SK-N-SH (cell line): ENCODE results near the gene PNPLA8. TPM values are rescaled to one million over a fixed set of nuclear protein-coding genes. Genes with fewer than 3 reads are reported as not detected.
"Not testable (repeated sequence)": the region's sequence is repeated elsewhere in the genome, so short reads cannot be mapped to it uniquely, and the experiment has no call there.

Experiments
- CTCF ChIA-PET: fragments of 300-600, 350-600 bp; formaldehyde crosslinking; extraction: SDS; loops from one replicate; lab custom pipeline; 2021; lab: Yijun Ruan, JAX
- POLR2A ChIA-PET: fragments of 350-600 bp; sonication (Branson Sonifier 250); formaldehyde crosslinking; extraction: SDS; loops from one replicate; lab custom pipeline; 2020; ENCODE audit warnings: antibody characterized with exemption, inconsistent platforms; lab: Yijun Ruan, JAX
- DNase-seq: peaks from one replicate; pipeline ENCODE4 v3.0.0; 2012
- H2AFZ ChIP-seq: fragments of 200-600 bp; sonication (generic); 2 replicates; pipeline ENCODE4 v1.8.1; 2016; ENCODE audit warnings: antibody characterized with exemption, mild to moderate bottlenecking, low read depth
- H3F3A ChIP-seq: fragments of 200-600 bp; sonication (generic); replicated peaks from 2 replicates; pipeline ENCODE3; 2016; ENCODE audit warnings: antibody characterized with exemption, mild to moderate bottlenecking; ENCODE audit not compliant: insufficient read depth
- H3K27ac ChIP-seq, 2 experiments: fragments of 200-500 bp in 1 of 2; fragments of 200-600 bp in 1 of 2; sonication (Bioruptor generic) in 1 of 2; sonication (generic), shearing (Covaris generic) in 1 of 2; 2 replicates each; pipeline versions ENCODE4 v1.5.1 to v1.6.1; 2014 to 2016; ENCODE audit warnings: low read depth in 2 of 2, inconsistent platforms in 1 of 2, low read length in 1 of 2, mild to moderate bottlenecking in 1 of 2, mixed read lengths in 1 of 2
- H3K27me3 ChIP-seq: fragments of 200-600 bp; sonication (generic), shearing (Covaris generic); 2 replicates; pipeline ENCODE4 v1.6.1; 2016; ENCODE audit warnings: mixed run types; ENCODE audit not compliant: insufficient read depth
- H3K36me3 ChIP-seq, 2 experiments: fragments of 200-500 bp in 1 of 2; fragments of 200-600 bp in 1 of 2; sonication (Bioruptor generic) in 1 of 2; sonication (generic) in 1 of 2; replicated peaks in 1 of 2; 2 replicates each; pipeline versions ENCODE3 to v1.5.1; 2014 to 2016; ENCODE audit warnings: low read length in 1 of 2, mild to moderate bottlenecking in 1 of 2; ENCODE audit not compliant: insufficient read depth in 2 of 2, control insufficient read depth in 1 of 2
- H3K4me1 ChIP-seq, 2 experiments: fragments of 200-500 bp in 1 of 2; fragments of 200-600 bp in 1 of 2; sonication (Bioruptor generic) in 1 of 2; sonication (generic), shearing (Covaris generic) in 1 of 2; 2 replicates each; pipeline versions ENCODE4 v1.5.1 to v1.6.1; 2014 to 2016; ENCODE audit warnings: low read depth in 1 of 2, low read length in 1 of 2, mixed run types in 1 of 2; ENCODE audit not compliant: insufficient read depth in 2 of 2, control insufficient read depth in 1 of 2
- H3K4me2 ChIP-seq: fragments of 200-600 bp; sonication (generic), shearing (Covaris generic); 2 replicates; pipeline ENCODE4 v1.6.1; 2017; ENCODE audit warnings: mixed run types
- H3K4me3 ChIP-seq, 2 experiments: fragments of 200-500 bp in 1 of 2; fragments of 200-600 bp in 1 of 2; sonication (Bioruptor generic) in 1 of 2; sonication (generic), shearing (Covaris generic) in 1 of 2; 2 replicates each; pipeline versions ENCODE4 v1.5.1 to v1.8.1; 2014 to 2016; ENCODE audit warnings: low read depth in 2 of 2, inconsistent platforms in 1 of 2, low read length in 1 of 2, mild to moderate bottlenecking in 1 of 2, mixed read lengths in 1 of 2, moderate library complexity in 1 of 2
- H3K79me2 ChIP-seq: fragments of 200-600 bp; sonication (generic); 2 replicates; pipeline ENCODE4 v1.8.1; 2017; ENCODE audit warnings: mild to moderate bottlenecking; ENCODE audit not compliant: insufficient read depth
- H3K9ac ChIP-seq: fragments of 200-600 bp; sonication (generic); 2 replicates; pipeline ENCODE4 v1.6.1; 2017; ENCODE audit warnings: mixed run types
- H3K9me2 ChIP-seq: fragments of 200-600 bp; sonication (generic); 2 replicates; pipeline ENCODE4 v1.6.1; 2017; ENCODE audit warnings: mixed run types
- H3K9me3 ChIP-seq: fragments of 200-600 bp; sonication (generic); 2 replicates; pipeline ENCODE4 v1.6.1; 2017; ENCODE audit warnings: mixed run types, mild to moderate bottlenecking, moderate library complexity
- H4K20me1 ChIP-seq: fragments of 200-600 bp; sonication (generic); 2 replicates; pipeline ENCODE4 v1.6.1; 2017; ENCODE audit warnings: mild to moderate bottlenecking, mixed run types; ENCODE audit not compliant: insufficient read depth
- CHD2 ChIP-seq: fragments of 150-350 bp; IDR thresholded peaks from 2 replicates; pipeline ENCODE4 v1.6.1; 2018; ENCODE audit warnings: low read length; ENCODE audit not compliant: partially characterized antibody
- ELF1 ChIP-seq: IDR thresholded peaks from 2 replicates; pipeline ENCODE4 v1.4.0; 2012
- EZH2phosphoT487 ChIP-seq: fragments of 200-600 bp; sonication (generic); IDR thresholded peaks from 2 replicates; pipeline ENCODE4 v1.6.1; 2017; ENCODE audit warnings: low read depth, mixed run types, mild to moderate bottlenecking, antibody characterized with exemption, moderate library complexity, borderline replicate concordance
- FOSL2 ChIP-seq: IDR thresholded peaks from 2 replicates; pipeline ENCODE4 v1.4.0; 2012; ENCODE audit warnings: low read depth, mild to moderate bottlenecking, moderate library complexity, borderline replicate concordance
- FOXM1 ChIP-seq: IDR thresholded peaks from 2 replicates; pipeline ENCODE4 v1.4.0; 2012; ENCODE audit warnings: low read depth, mild to moderate bottlenecking
- GABPA ChIP-seq: IDR thresholded peaks from 2 replicates; pipeline ENCODE4 v1.4.0; 2012; ENCODE audit warnings: low read depth, mild to moderate bottlenecking
- JUND ChIP-seq: IDR thresholded peaks from 2 replicates; pipeline ENCODE4 v1.4.0; 2012
- MXI1 ChIP-seq: IDR thresholded peaks from 2 replicates; pipeline ENCODE4 v1.6.1; 2012; ENCODE audit warnings: mild to moderate bottlenecking, low read depth, low read length, improper control_type of control experiment
- NFIC ChIP-seq: IDR thresholded peaks from 2 replicates; pipeline ENCODE4 v1.4.0; 2012; ENCODE audit warnings: borderline replicate concordance
- NRF1 ChIP-seq: IDR thresholded peaks from 2 replicates; pipeline ENCODE4 v1.6.1; 2012; ENCODE audit warnings: low read depth, mild to moderate bottlenecking, low read length
- POLR2AphosphoS5 ChIP-seq: IDR thresholded peaks from 2 replicates; pipeline ENCODE4 v1.6.1; 2012; ENCODE audit warnings: low read depth, low read length
- RAD21 ChIP-seq: IDR thresholded peaks from 2 replicates; pipeline ENCODE4 v1.6.1; 2012; ENCODE audit warnings: mild to moderate bottlenecking, low read length
- RCOR1 ChIP-seq: fragments of 150-350 bp; IDR thresholded peaks from 2 replicates; pipeline ENCODE4 v1.6.1; 2017; ENCODE audit warnings: antibody characterized with exemption, low read length
- RFX5 ChIP-seq: IDR thresholded peaks from 2 replicates; pipeline ENCODE4 v1.6.1; 2012; ENCODE audit warnings: mild to moderate bottlenecking, improper control_type of control experiment, low read length
- SIN3A ChIP-seq: IDR thresholded peaks from 2 replicates; pipeline ENCODE4 v1.6.1; 2012; ENCODE audit warnings: low read depth, mild to moderate bottlenecking, low read length, moderate library complexity, borderline replicate concordance
- SMC3 ChIP-seq: IDR thresholded peaks from 2 replicates; pipeline ENCODE4 v1.6.1; 2012; ENCODE audit warnings: low read depth, low read length, improper control_type of control experiment
- TAF1 ChIP-seq: IDR thresholded peaks from 2 replicates; pipeline ENCODE4 v1.6.1; 2012; ENCODE audit warnings: low read depth, mild to moderate bottlenecking, low read length, moderate library complexity, borderline replicate concordance
- TCF12 ChIP-seq: IDR thresholded peaks from 2 replicates; pipeline ENCODE4 v1.4.0; 2012
- TEAD4 ChIP-seq: IDR thresholded peaks from 2 replicates; pipeline ENCODE4 v1.4.0; 2012; ENCODE audit warnings: mild to moderate bottlenecking, borderline replicate concordance; ENCODE audit not compliant: insufficient read depth
- YY1 ChIP-seq: IDR thresholded peaks from 2 replicates; pipeline ENCODE4 v1.4.0; 2012; ENCODE audit warnings: low read depth, mild to moderate bottlenecking
- WGBS: methylation state at CpG from one replicate; pipeline ENCODE4 v1.1.6; 2017; ENCODE audit warnings: low lambda C conversion rate; 5-methylcytosine and 5-hydroxymethylcytosine counted together
- polyA plus RNA-seq, 3 experiments: library from polyadenylated mRNA; depleted of rRNA; stranded (reverse); fragments of >200 nt; gene quantifications; 2 replicates each; pipeline ENCODE4 v1.2.3, GENCODE V29; 2012
- TF ChIP-seq, protein P1 (sequence below): fragments of 150-350 bp; IDR thresholded peaks from 2 replicates; pipeline ENCODE4 v1.6.1; 2017; ENCODE audit warnings: antibody characterized with exemption, low read length, low read depth, borderline replicate concordance
- TF ChIP-seq, protein P2 (sequence below): IDR thresholded peaks from 2 replicates; pipeline ENCODE4 v1.4.0; 2012; ENCODE audit warnings: low read depth, borderline replicate concordance

Gene PNPLA8
- polyA plus RNA-seq, 1 of the 3 experiments (the other 2 are of a cell fraction), result 7.2 TPM

DNA sequence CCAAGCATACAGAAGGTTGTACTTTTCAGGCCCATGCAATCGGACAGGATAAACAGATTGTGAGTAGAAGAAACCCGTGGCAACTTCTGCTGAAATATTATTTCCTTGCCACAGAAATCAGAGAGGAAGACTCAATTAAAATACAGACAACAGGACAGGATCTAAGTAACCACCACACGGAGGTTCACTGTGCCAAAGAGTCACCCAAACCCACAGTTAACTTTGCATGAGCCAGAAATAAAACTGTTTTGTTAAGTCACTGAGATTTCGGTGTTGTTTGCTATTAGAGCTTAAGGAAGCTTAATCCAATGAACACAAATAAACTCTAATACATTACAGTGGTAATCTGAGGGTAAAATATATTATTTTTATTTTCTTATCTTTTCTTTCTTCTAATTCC, 14.0 kb downstream of the PNPLA8 start:
- H4K20me1 ChIP-seq, result no peaks in the 10 kb centered on the region
- no peaks in the 10 kb centered on the region for H3K27me3 ChIP-seq
- no peak overlapping the region for H3K4me3 ChIP-seq
- no peaks in the 10 kb centered on the region for H3K9me3 ChIP-seq
- H3F3A ChIP-seq, result peaks cover 17% of the 10 kb centered on the region
- TF ChIP-seq TEAD4 (no peak), EZH2phosphoT487 (no peak), MXI1 (no peak), GABPA (no peak), RFX5 (no peak), TCF12 (no peak)
- H3K4me1 ChIP-seq, result no peaks in the 10 kb centered on the region
- H3K9ac ChIP-seq, result no peak overlapping the region
- ChIA-PET CTCF (interaction anchor here (1.6 to 3.0 kb wide), 2 partner anchors 13 to 14 kb away, joined by 5 to 29 read pairs; no protein-coding TSS in a partner anchor), POLR2A (no interaction called here)
- H3K36me3 ChIP-seq, result peaks cover 48 to 54% of the 10 kb centered on the region in 2 experiments
- no peak overlapping the region for H2AFZ ChIP-seq
- H3K79me2 ChIP-seq, result peaks cover 13% of the 10 kb centered on the region
- H3K27ac ChIP-seq, result no peak overlapping the region
- WGBS, result 79% methylated on average over 4 of the region's 4 CpGs
- H3K4me2 ChIP-seq, result no peak overlapping the region
- no peaks in the 10 kb centered on the region for H3K9me2 ChIP-seq
- no peak for DNase-seq

DNA sequence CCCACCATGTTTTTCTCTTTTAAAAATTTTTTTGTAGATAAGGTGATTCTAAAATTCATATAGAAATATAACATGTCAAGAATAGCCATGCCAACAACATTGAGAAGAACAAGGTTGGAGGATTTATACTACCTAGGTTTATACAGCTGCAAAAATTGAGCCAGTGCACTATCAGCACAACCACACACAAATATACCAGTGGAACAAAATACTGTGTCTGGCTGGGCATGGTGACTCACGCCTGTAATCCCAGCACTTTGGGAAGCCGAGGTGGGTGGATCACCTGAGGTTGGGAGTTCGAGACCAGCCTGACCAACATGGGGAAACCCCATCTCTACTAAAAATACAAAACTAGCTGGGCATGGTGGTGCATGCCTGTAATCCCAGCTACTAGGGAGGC, 21.4 kb downstream of the PNPLA8 start:
- H3K4me3 ChIP-seq, H3K9me2 ChIP-seq, DNase-seq, H3K27ac ChIP-seq, POLR2A ChIA-PET, H4K20me1 ChIP-seq, H3K9ac ChIP-seq, H3K27me3 ChIP-seq, H3K9me3 ChIP-seq, H3F3A ChIP-seq, H3K4me2 ChIP-seq, H2AFZ ChIP-seq, H3K4me1 ChIP-seq: not testable (repeated sequence)
- CTCF ChIA-PET, result interaction anchor here (1.4 to 2.1 kb wide), 3 partner anchors 20 to 322 kb away, joined by 5 to 6 read pairs (median 5); no protein-coding TSS in a partner anchor
- Histone ChIP-seq H3K36me3 (peaks cover 16 to 27% of the 10 kb centered on the region in 2 experiments), H3K79me2 (peaks cover 27% of the 10 kb centered on the region; the same call in 1 of the 2 replicates)
- 100% methylated on average over 3 of the region's 3 CpGs for WGBS

DNA sequence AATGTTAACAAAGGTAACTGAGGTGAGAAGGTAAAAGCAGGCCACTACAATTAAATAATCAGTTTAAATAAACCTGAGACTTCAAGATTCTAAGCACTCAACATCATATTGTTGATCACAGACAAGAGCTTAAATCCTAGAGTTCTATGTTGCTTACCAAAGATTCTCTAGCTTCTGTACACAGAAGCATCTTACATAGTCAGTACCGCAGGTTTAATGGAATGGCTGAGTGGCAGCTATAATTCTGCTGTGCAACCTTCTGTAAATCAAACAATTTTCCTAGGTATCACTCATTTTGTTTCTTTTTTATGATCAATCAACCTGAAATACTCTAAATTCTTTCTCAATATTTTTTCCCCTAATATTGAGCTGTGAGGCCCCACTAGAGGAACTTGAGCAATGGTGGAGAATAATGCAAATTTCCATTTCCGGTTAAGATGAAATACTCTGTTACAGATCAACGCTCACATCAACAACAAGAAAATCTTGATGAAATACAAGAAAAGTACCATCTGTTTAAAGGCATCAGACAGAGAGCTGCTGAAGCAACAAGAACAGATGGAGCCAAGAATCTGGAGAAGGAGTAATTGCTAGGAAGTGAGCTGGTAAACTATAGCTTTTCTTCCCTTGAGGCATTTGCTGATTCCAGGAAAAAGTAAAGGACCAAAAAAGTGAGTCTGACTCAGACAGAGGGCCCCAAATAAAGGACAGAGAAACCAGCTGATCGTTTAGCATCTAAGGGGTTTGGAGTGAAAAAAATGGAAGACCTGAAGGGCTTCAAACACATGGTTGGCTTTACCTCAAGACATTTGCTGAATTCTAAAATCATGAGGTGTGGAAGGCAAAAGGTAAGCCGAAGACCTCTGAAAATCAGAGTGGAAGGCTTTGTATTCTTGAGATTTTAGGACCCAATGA, 22.6 kb downstream of the PNPLA8 start:
- peaks cover 27% of the 10 kb centered on the region; the same call in 1 of the 2 replicates for H3K79me2 ChIP-seq
- no peaks in the 10 kb centered on the region for H3K27me3 ChIP-seq
- H3F3A ChIP-seq, result no peaks in the 10 kb centered on the region
- no peaks in the 10 kb centered on the region for H3K9me2 ChIP-seq
- no peaks in the 10 kb centered on the region for H4K20me1 ChIP-seq
- no peaks in the 10 kb centered on the region for H3K9me3 ChIP-seq
- H3K4me2 ChIP-seq, result no peak overlapping the region
- H3K27ac ChIP-seq, result no peak overlapping the region
- 95% methylated on average over 5 of the region's 5 CpGs for WGBS
- no peak overlapping the region for H2AFZ ChIP-seq
- H3K4me3 ChIP-seq, result no peak overlapping the region
- no peaks in the 10 kb centered on the region for H3K4me1 ChIP-seq
- ChIA-PET CTCF (interaction anchor here (0.8 to 2.1 kb wide), 7 partner anchors 19 to 357 kb away, joined by 3 to 6 read pairs (median 5); no protein-coding TSS in a partner anchor), POLR2A (no interaction called here)
- H3K9ac ChIP-seq, result no peak overlapping the region
- peaks cover 27 to 31% of the 10 kb centered on the region in 2 experiments for H3K36me3 ChIP-seq
- DNase-seq, result no peak
- no peak for TF ChIP-seq CHD2
- no peak for TF ChIP-seq NRF1
- TF ChIP-seq TEAD4, result no peak
- no peak for TF ChIP-seq NFIC
- TF ChIP-seq, protein P1, sequence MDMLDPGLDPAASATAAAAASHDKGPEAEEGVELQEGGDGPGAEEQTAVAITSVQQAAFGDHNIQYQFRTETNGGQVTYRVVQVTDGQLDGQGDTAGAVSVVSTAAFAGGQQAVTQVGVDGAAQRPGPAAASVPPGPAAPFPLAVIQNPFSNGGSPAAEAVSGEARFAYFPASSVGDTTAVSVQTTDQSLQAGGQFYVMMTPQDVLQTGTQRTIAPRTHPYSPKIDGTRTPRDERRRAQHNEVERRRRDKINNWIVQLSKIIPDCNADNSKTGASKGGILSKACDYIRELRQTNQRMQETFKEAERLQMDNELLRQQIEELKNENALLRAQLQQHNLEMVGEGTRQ, result no peak
- no peak for TF ChIP-seq TAF1
- no peak for TF ChIP-seq RCOR1
- TF ChIP-seq, protein P2, sequence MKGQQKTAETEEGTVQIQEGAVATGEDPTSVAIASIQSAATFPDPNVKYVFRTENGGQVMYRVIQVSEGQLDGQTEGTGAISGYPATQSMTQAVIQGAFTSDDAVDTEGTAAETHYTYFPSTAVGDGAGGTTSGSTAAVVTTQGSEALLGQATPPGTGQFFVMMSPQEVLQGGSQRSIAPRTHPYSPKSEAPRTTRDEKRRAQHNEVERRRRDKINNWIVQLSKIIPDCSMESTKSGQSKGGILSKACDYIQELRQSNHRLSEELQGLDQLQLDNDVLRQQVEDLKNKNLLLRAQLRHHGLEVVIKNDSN, result no peak
- TF ChIP-seq RFX5, result no peak
- no peak for TF ChIP-seq ELF1
- no peak for TF ChIP-seq SIN3A
- no peak for TF ChIP-seq EZH2phosphoT487
- TF ChIP-seq SMC3, result no peak
- TF ChIP-seq JUND, result no peak
- no peak for TF ChIP-seq FOXM1
- no peak for TF ChIP-seq FOSL2
- TF ChIP-seq RAD21, result no peak
- no peak for TF ChIP-seq YY1
- no peak for TF ChIP-seq POLR2AphosphoS5
